Transverse colon (tissue), 4 donors: ENCODE data around the gene TPST2. TPM values are rescaled to one million over a fixed set of nuclear protein-coding genes. Genes with fewer than 3 reads are reported as not detected.

ENCODE experiments used
- DNase-seq: peaks from one replicate; pipeline ENCODE4 v3.0.0-alpha.2; 2019
- H3K27ac ChIP-seq, 4 donors: fragments of 200-600 bp; sonication (generic); 2 replicates each; pipeline ENCODE4 v1.5.1; 2016 to 2018; ENCODE audit warnings: inconsistent platforms in 4 of 4
- H3K27me3 ChIP-seq: fragments of 200-600 bp; sonication (generic); 2 replicates; pipeline ENCODE4 v1.5.1; 2017; ENCODE audit warnings: inconsistent platforms
- H3K36me3 ChIP-seq, 4 donors: fragments of 200-600 bp; sonication (generic); 2 replicates each; pipeline ENCODE4 v1.5.1; 2017 to 2019; ENCODE audit warnings: inconsistent platforms in 4 of 4
- H3K4me1 ChIP-seq, 4 donors: fragments of 200-600 bp; sonication (generic); 2 replicates each; pipeline ENCODE4 v1.5.1; 2017 to 2020; ENCODE audit warnings: inconsistent platforms in 4 of 4
- H3K4me3 ChIP-seq, 4 donors: fragments of 200-600 bp; sonication (generic); 1 replicate in 1 of 4; 2 replicates in 3 of 4; pipeline versions ENCODE4 v1.5.1 to v1.6.1; 2017 to 2019; ENCODE audit warnings: inconsistent platforms in 4 of 4
- H3K9me3 ChIP-seq, 2 donors: fragments of 200-600 bp; sonication (generic); 2 replicates each; pipeline ENCODE4 v1.5.1; 2017 to 2019; ENCODE audit warnings: inconsistent platforms in 2 of 2
- EP300 ChIP-seq: sonication (generic); formaldehyde crosslinking; IDR thresholded peaks from one replicate; pipeline ENCODE4 v1.6.1; 2017; ENCODE audit warnings: antibody characterized with exemption, low read depth
- POLR2A ChIP-seq: fragments of 450-650 bp; IDR thresholded peaks from one replicate; pipeline ENCODE4 v1.6.1; 2016; ENCODE audit warnings: antibody characterized with exemption, mild to moderate bottlenecking, moderate library complexity
- POLR2AphosphoS5 ChIP-seq, 3 donors: sonication (generic); formaldehyde crosslinking; IDR thresholded peaks; one replicate each; pipeline ENCODE4 v1.6.1; 2016; ENCODE audit warnings: antibody characterized with exemption in 3 of 3
- WGBS, 2 donors: methylation state at CpG; one replicate each; pipeline ENCODE4 v1.1.5; 2018; ENCODE audit warnings: low coverage in 1 of 2; 5-methylcytosine and 5-hydroxymethylcytosine counted together
- in situ Hi-C, 4 donors: fragments of 200-750 bp; cut with MboI; loops; one replicate each; pipeline versions ENCODE4 v1.15.0 to v1.15.1; 2017; ENCODE audit warnings: low sequenced_read_pairs in 3 of 4, low pct_ligation_motif_present in 1 of 4, low pct_unique_long_range_greater_than_20kb in 1 of 4
- intact Hi-C: fragments of 100-400 bp; cut with DNase I; formaldehyde crosslinking; loops from one replicate; pipeline ENCODE4 v1.15.1; 2023; ENCODE audit warnings: low total_unique reads
- total RNA-seq, 4 donors: library from RNA; depleted of rRNA; stranded (reverse); fragments of >200 nt; gene quantifications; one replicate each; pipeline ENCODE4 v1.1.0, GENCODE V29; 2016
- TF ChIP-seq, protein P1 (sequence below), 5 experiments: fragments of 200-600 bp in 3 of 5; fragments of 450-650 bp in 2 of 5; sonication (generic) in 3 of 5; IDR thresholded peaks; 1 replicate in 2 of 5; 2 replicates in 3 of 5; pipeline ENCODE4 v1.5.1; 2016 to 2017; ENCODE audit warnings: antibody characterized with exemption in 5 of 5, inconsistent platforms in 3 of 5, mild to moderate bottlenecking in 2 of 5, moderate library complexity in 1 of 5

TPST2 gene
- total RNA-seq, 4 donors from 2014 or later: 14.3 to 35.6 (median 26.8) TPM

DNA sequence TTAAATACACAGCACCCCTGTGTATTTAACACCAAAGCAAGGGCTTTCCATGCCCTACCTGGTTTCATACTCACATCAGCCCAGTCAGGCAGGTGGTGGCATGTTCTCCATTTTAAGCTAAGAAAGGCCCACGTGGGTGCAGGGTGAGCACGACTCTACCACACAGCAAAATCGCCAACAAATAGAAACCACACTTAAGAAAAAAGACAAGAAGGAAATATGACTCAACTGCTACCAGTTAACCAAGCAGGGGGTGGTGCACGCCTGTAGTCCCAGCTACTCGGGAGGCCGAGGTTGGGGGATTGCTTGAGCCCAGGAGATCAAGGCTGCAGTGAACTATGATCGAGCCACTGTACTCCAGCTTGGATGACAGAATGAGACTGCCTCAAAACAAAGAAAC is 42.5 kb downstream of the TPST2 start:
- Histone ChIP-seq H3K4me1 (no peaks in the 10 kb centered on the region), H3K4me3 (no peak overlapping the region), H3K27ac (no peak overlapping the region), H3K36me3 (no peaks in the 10 kb centered on the region), H3K27me3 (no peaks in the 10 kb centered on the region), H3K9me3 (no peaks in the 10 kb centered on the region)
- 64 to 83% methylated on average over 7 of the region's 7 CpGs for WGBS, 2 donors
- no peak for DNase-seq
- intact Hi-C loops (no loop called here), in situ Hi-C loops (no loop called here)
- TF ChIP-seq, protein P1, sequence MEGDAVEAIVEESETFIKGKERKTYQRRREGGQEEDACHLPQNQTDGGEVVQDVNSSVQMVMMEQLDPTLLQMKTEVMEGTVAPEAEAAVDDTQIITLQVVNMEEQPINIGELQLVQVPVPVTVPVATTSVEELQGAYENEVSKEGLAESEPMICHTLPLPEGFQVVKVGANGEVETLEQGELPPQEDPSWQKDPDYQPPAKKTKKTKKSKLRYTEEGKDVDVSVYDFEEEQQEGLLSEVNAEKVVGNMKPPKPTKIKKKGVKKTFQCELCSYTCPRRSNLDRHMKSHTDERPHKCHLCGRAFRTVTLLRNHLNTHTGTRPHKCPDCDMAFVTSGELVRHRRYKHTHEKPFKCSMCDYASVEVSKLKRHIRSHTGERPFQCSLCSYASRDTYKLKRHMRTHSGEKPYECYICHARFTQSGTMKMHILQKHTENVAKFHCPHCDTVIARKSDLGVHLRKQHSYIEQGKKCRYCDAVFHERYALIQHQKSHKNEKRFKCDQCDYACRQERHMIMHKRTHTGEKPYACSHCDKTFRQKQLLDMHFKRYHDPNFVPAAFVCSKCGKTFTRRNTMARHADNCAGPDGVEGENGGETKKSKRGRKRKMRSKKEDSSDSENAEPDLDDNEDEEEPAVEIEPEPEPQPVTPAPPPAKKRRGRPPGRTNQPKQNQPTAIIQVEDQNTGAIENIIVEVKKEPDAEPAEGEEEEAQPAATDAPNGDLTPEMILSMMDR (IDR thresholded peaks at IDR 0.05): no peak
- TF ChIP-seq EP300 (no peak), POLR2A (no peak), POLR2AphosphoS5 (IDR thresholded peaks at IDR 0.05) (no peak)

DNA sequence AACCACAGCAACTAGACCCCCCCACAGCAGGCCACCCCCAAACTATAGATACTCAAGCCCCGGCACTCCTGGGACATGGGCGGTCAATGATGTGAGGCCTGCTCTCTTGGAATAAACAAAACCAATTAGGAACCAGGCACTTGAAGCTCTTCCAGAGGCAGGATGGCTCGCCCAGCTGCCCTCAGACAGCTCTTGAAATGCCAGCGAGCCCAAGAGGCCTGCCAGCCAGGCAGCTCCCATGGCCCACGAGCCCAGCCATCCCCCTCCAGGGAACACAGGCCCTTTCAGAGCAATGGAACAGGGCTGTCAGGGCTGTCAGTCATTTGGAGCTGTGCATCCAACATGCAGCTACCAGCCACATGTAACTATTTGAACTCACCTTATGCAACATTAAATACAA is 43.6 kb downstream of the TPST2 start:
- no peak overlapping the region for H3K4me3 ChIP-seq
- no peak overlapping the region for H3K27ac ChIP-seq
- no peaks in the 10 kb centered on the region for H3K36me3 ChIP-seq
- H3K9me3 ChIP-seq: no peaks in the 10 kb centered on the region
- in situ Hi-C loops (no loop called here), intact Hi-C loops (no loop called here)
- 92% methylated on average over 5 of the region's 5 CpGs; no CpG with 5 or more reads in 1 of the 2 donors for WGBS, 2 donors
- TF ChIP-seq POLR2AphosphoS5 (IDR thresholded peaks at IDR 0.05) (no peak), POLR2A (no peak), EP300 (no peak)
- TF ChIP-seq, protein P1 (IDR thresholded peaks at IDR 0.05): no peak
- H3K4me1 ChIP-seq: no peaks in the 10 kb centered on the region
- no peak for DNase-seq
- H3K27me3 ChIP-seq: no peaks in the 10 kb centered on the region

DNA sequence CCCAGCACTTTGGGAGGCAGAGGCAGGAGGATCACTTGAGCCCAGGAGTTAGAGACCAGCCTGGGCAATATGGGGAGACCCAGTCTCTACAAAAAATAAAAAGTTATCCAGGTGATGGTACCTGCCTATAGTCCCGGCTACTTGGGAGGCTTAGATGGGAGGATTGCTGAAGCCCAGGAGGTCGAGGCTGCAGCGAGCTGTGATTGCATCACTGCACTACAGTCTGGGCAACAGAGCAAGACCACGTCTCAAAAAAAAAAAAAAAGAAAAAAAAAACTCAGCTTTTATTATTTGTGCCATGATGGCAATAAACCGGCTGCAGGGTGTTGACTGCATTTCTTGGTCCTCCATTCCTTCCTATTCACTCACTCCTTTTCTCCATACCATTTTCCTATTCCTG is 44.1 kb downstream of the TPST2 start:
- Histone ChIP-seq H3K27ac (no peak overlapping the region), H3K27me3 (no peaks in the 10 kb centered on the region), H3K4me3 (no peak overlapping the region), H3K36me3 (no peaks in the 10 kb centered on the region), H3K4me1 (no peaks in the 10 kb centered on the region), H3K9me3 (no peaks in the 10 kb centered on the region)
- in situ Hi-C loops: no loop called here
- intact Hi-C loops: no loop called here
- no peak for TF ChIP-seq POLR2AphosphoS5 (IDR thresholded peaks at IDR 0.05)
- TF ChIP-seq, protein P1 (IDR thresholded peaks at IDR 0.05): no peak
- TF ChIP-seq POLR2A: no peak
- TF ChIP-seq EP300: no peak
- 76 to 78% methylated on average over 5 of the region's 5 CpGs for WGBS, 2 donors
- no peak for DNase-seq

DNA sequence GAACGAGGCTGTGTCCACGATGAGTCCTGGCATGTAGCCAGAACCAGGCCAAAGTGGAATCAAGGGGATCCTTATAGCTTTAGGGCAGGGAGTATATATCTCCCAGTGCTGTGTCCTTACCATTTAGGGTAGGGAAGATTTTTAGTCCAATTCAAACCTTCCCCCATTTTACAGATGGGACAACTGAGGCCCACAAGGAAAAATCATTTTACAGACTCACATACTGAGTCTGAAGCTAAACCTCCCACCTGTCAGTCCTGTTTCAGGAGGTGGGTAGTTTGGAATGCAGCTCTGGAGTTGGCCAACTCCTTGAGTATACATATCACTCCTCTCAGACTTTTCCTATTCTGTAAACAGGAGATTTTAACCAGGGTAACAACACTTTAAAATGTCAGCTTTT is 44.5 kb downstream of the TPST2 start:
- no peaks in the 10 kb centered on the region for H3K4me1 ChIP-seq
- no peak for DNase-seq
- TF ChIP-seq POLR2A (no peak), POLR2AphosphoS5 (IDR thresholded peaks at IDR 0.05) (no peak), EP300 (no peak)
- TF ChIP-seq, protein P1 (IDR thresholded peaks at IDR 0.05): no peak
- in situ Hi-C loops: no loop called here
- no peaks in the 10 kb centered on the region for H3K9me3 ChIP-seq
- H3K27me3 ChIP-seq: no peaks in the 10 kb centered on the region
- 60 to 66% methylated on average over 2 of the region's 2 CpGs for WGBS, 2 donors
- intact Hi-C loops: no loop called here
- no peak overlapping the region for H3K4me3 ChIP-seq
- H3K36me3 ChIP-seq: no peaks in the 10 kb centered on the region
- no peak overlapping the region for H3K27ac ChIP-seq
